SK-N-SH treated with all-trans-retinoic acid at 6 μM for 48 hours (cell line): ENCODE results near the gene CYS1.

ENCODE experiments used
- ARNTL ChIP-seq: fragments of 450-650 bp; formaldehyde crosslinking; IDR thresholded peaks from 2 replicates; pipeline ENCODE4 v1.5.0; 2020; ENCODE audit warnings: low read depth, mild to moderate bottlenecking, moderate library complexity, borderline replicate concordance
- ESRRG ChIP-seq: fragments of 250-450 bp; sonication (Bioruptor Pico); IDR thresholded peaks from 2 replicates; pipeline ENCODE4 v1.6.1; 2021; ENCODE audit warnings: mild to moderate bottlenecking
- OSR1 ChIP-seq: fragments of 250-450 bp; sonication (Bioruptor Pico); IDR thresholded peaks from 2 replicates; pipeline ENCODE4 v1.8.0; 2022; ENCODE audit warnings: moderate library complexity, mild to moderate bottlenecking, inconsistent platforms
- PPARA ChIP-seq: fragments of 250-450 bp; sonication (Bioruptor Pico); IDR thresholded peaks from 2 replicates; pipeline ENCODE4 v1.5.0; 2020; ENCODE audit warnings: mild to moderate bottlenecking, borderline replicate concordance
- RARB ChIP-seq: fragments of 250-450 bp; sonication (Bioruptor Pico); IDR thresholded peaks from 2 replicates; pipeline ENCODE4 v1.8.0; 2021; ENCODE audit warnings: mild to moderate bottlenecking, moderate library complexity
- SNAI2 ChIP-seq: fragments of 250-450 bp; sonication (Bioruptor Pico); IDR thresholded peaks from 2 replicates; pipeline ENCODE4 v1.5.0; 2020; ENCODE audit warnings: mild to moderate bottlenecking, moderate library complexity
- TOX ChIP-seq: fragments of 250-450 bp; sonication (Bioruptor Pico); IDR thresholded peaks from 2 replicates; pipeline ENCODE4 v1.8.0; 2021; ENCODE audit warnings: mild to moderate bottlenecking, moderate library complexity, borderline replicate concordance
- ZFP3 ChIP-seq: fragments of 250-450 bp; sonication (Bioruptor Pico); IDR thresholded peaks from 2 replicates; pipeline ENCODE4 v1.5.0; 2020; ENCODE audit warnings: mild to moderate bottlenecking, moderate library complexity
- ZNF70 ChIP-seq: fragments of 450-650 bp; formaldehyde crosslinking; IDR thresholded peaks from 2 replicates; pipeline ENCODE4 v1.5.0; 2020; ENCODE audit warnings: mild to moderate bottlenecking, moderate library complexity
- TF ChIP-seq, protein P1 (sequence below): fragments of 250-450 bp; sonication (Bioruptor Pico); IDR thresholded peaks from 2 replicates; pipeline ENCODE4 v1.8.0; 2020; ENCODE audit warnings: mild to moderate bottlenecking, moderate library complexity, borderline replicate concordance

DNA sequence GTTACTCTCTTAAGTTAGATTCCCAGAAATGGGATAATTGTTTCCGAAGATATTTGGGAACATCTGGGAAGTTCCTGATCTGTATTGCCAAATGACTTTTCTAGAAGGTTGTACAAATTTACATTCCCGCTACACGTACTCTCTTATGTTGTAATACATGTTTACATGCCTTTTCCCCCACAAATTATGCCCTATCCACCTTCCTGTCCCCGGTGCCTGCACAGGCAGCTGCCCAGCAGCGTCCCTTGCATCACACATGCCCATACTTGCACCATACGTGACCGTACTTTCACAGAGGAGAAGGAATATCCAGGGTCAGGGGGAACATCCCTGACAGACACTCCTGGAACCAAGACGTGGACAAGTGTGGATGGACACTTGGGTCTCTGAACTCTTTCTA is 61.0 kb downstream of the CYS1 start:
- TF ChIP-seq RARB (CRISPR knock-in tag) (no peak), ESRRG (no peak), PPARA (CRISPR knock-in tag) (no peak), SNAI2 (no peak), ZNF70 (CRISPR knock-in tag) (no peak), ZFP3 (no peak), ARNTL (CRISPR knock-in tag) (no peak), OSR1 (CRISPR knock-in tag) (no peak), TOX (CRISPR knock-in tag) (no peak)
- TF ChIP-seq, protein P1, sequence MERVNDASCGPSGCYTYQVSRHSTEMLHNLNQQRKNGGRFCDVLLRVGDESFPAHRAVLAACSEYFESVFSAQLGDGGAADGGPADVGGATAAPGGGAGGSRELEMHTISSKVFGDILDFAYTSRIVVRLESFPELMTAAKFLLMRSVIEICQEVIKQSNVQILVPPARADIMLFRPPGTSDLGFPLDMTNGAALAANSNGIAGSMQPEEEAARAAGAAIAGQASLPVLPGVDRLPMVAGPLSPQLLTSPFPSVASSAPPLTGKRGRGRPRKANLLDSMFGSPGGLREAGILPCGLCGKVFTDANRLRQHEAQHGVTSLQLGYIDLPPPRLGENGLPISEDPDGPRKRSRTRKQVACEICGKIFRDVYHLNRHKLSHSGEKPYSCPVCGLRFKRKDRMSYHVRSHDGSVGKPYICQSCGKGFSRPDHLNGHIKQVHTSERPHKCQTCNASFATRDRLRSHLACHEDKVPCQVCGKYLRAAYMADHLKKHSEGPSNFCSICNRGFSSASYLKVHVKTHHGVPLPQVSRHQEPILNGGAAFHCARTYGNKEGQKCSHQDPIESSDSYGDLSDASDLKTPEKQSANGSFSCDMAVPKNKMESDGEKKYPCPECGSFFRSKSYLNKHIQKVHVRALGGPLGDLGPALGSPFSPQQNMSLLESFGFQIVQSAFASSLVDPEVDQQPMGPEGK (CRISPR knock-in tag), result no peak
